Liver (tissue), 9 donors: ENCODE measurements around the gene CCNY. TPM values are rescaled to one million over a fixed set of nuclear protein-coding genes. Genes with fewer than 3 reads are reported as not detected.

ENCODE experiments used
- DNase-seq: peaks from one replicate; pipeline ENCODE4 v3.0.0-alpha.2; 2017; ENCODE audit warnings: low spot score
- H3K27ac ChIP-seq, 2 donors: one replicate each; pipeline ENCODE4 v1.7.0; 2013; ENCODE audit warnings: inconsistent platforms in 2 of 2, low read length in 2 of 2, control low read depth in 1 of 2, low read depth in 1 of 2, mild to moderate bottlenecking in 1 of 2
- H3K27me3 ChIP-seq, 4 donors: one replicate each; pipeline versions ENCODE4 v1.6.1 to v1.7.0; 2013; ENCODE audit warnings: low read length in 3 of 4, inconsistent platforms in 1 of 4, mild to moderate bottlenecking in 1 of 4, moderate library complexity in 1 of 4; ENCODE audit not compliant: control insufficient read depth in 4 of 4, insufficient read depth in 4 of 4
- H3K36me3 ChIP-seq, 4 donors: one replicate each; pipeline versions ENCODE4 v1.6.1 to v1.7.0; 2013; ENCODE audit warnings: low read length in 3 of 4, mild to moderate bottlenecking in 3 of 4, low read depth in 1 of 4, moderate library complexity in 1 of 4; ENCODE audit not compliant: control insufficient read depth in 4 of 4, insufficient read depth in 3 of 4
- H3K4me1 ChIP-seq, 4 donors: one replicate each; pipeline versions ENCODE4 v1.6.1 to v1.7.0; 2013; ENCODE audit warnings: low read length in 3 of 4, mild to moderate bottlenecking in 3 of 4, moderate library complexity in 1 of 4; ENCODE audit not compliant: control insufficient read depth in 4 of 4, insufficient read depth in 4 of 4
- H3K4me3 ChIP-seq, 3 donors: one replicate each; pipeline versions ENCODE4 v1.6.1 to v1.7.0; 2013; ENCODE audit warnings: low read length in 3 of 3, control low read depth in 1 of 3, low read depth in 1 of 3, mild to moderate bottlenecking in 1 of 3
- H3K9ac ChIP-seq, 2 donors: one replicate each; pipeline ENCODE4 v1.7.0; 2013; ENCODE audit warnings: low read length in 2 of 2, mild to moderate bottlenecking in 2 of 2, moderate library complexity in 2 of 2, control low read depth in 1 of 2, low read depth in 1 of 2
- H3K9me3 ChIP-seq, 4 donors: one replicate each; pipeline versions ENCODE4 v1.6.1 to v1.7.0; 2013; ENCODE audit warnings: low read length in 3 of 4; ENCODE audit not compliant: control insufficient read depth in 4 of 4
- EGR1 ChIP-seq, 2 donors: IDR thresholded peaks; 2 replicates each; pipeline ENCODE4 v1.6.1; 2016 to 2018; ENCODE audit warnings: antibody characterized with exemption in 2 of 2, low read depth in 2 of 2
- FOXA1 ChIP-seq: IDR thresholded peaks from 2 replicates; pipeline ENCODE4 v1.6.1; 2016; ENCODE audit warnings: antibody characterized with exemption
- GABPA ChIP-seq, 2 donors: IDR thresholded peaks in 1 of 2; conservative IDR thresholded peaks in 1 of 2; 2 replicates each; pipeline ENCODE4 v1.6.1; 2016; ENCODE audit warnings: antibody characterized with exemption in 2 of 2, mild to moderate bottlenecking in 1 of 2, moderate library complexity in 1 of 2
- HNF4A ChIP-seq, 2 donors: conservative IDR thresholded peaks; 2 replicates each; pipeline ENCODE4 v1.6.1; 2016; ENCODE audit warnings: antibody characterized with exemption in 2 of 2, mild to moderate bottlenecking in 2 of 2
- JUND ChIP-seq, 2 donors: IDR thresholded peaks; 2 replicates each; pipeline ENCODE4 v1.6.1; 2016; ENCODE audit warnings: antibody characterized with exemption in 2 of 2
- NR2F2 ChIP-seq: IDR thresholded peaks from 2 replicates; pipeline ENCODE4 v1.6.1; 2016; ENCODE audit warnings: antibody characterized with exemption
- RAD21 ChIP-seq, 2 donors: IDR thresholded peaks; 2 replicates each; pipeline ENCODE4 v1.6.1; 2016; ENCODE audit warnings: antibody characterized with exemption in 2 of 2, mild to moderate bottlenecking in 2 of 2
- RXRA ChIP-seq, 2 donors: IDR thresholded peaks; 2 replicates each; pipeline ENCODE4 v1.6.1; 2017 to 2018; ENCODE audit warnings: antibody characterized with exemption in 2 of 2, mild to moderate bottlenecking in 1 of 2
- SP1 ChIP-seq: IDR thresholded peaks from 2 replicates; pipeline ENCODE4 v1.6.1; 2018; ENCODE audit warnings: antibody characterized with exemption, mild to moderate bottlenecking
- YY1 ChIP-seq: IDR thresholded peaks from 2 replicates; pipeline ENCODE4 v1.6.1; 2016; ENCODE audit warnings: antibody characterized with exemption, mild to moderate bottlenecking
- WGBS: extraction: QIAGEN DNeasy Blood & Tissue Kit; methylation state at CpG from one replicate; pipeline ENCODE4 v1.1.7; 2013; 5-methylcytosine and 5-hydroxymethylcytosine counted together
- polyA plus RNA-seq, 2 donors: library from polyadenylated mRNA; stranded (reverse) in 1 of 2; unstranded in 1 of 2; fragments of 200-250 nt in 1 of 2; fragments of >200 nt in 1 of 2; fragmentation: Nextera tagmentation in 1 of 2; extraction: Ambion mirVana in 1 of 2; gene quantifications; one replicate each; pipeline versions ENCODE4 v1.2.1 to v1.2.3, GENCODE V29; 2013 to 2015
- total RNA-seq, 2 donors: library from RNA; depleted of rRNA; stranded (reverse); fragments of >200 nt; gene quantifications; one replicate each; pipeline ENCODE4 v1.2.3, GENCODE V29; 2014
- TF ChIP-seq, protein P1 (sequence below): IDR thresholded peaks from 2 replicates; pipeline ENCODE4 v1.6.1; 2016; ENCODE audit warnings: antibody characterized with exemption, mild to moderate bottlenecking
- TF ChIP-seq, protein P2 (sequence below): IDR thresholded peaks from 2 replicates; pipeline ENCODE4 v1.6.1; 2016; ENCODE audit warnings: antibody characterized with exemption
- TF ChIP-seq, protein P3 (sequence below): IDR thresholded peaks from 2 replicates; pipeline ENCODE4 v1.6.1; 2016; ENCODE audit warnings: antibody characterized with exemption
- TF ChIP-seq, protein P4 (sequence below): IDR thresholded peaks from 2 replicates; pipeline ENCODE4 v1.6.1; 2016; ENCODE audit warnings: antibody characterized with exemption
- donor health status: healthy.
- donor health status: healthy.
- donor health status: healthy.
- donor health status: healthy.
- donor health status: healthy.

CCNY gene
- total and polyA plus RNA-seq, 4 donors = 17.6 to 38.4 (median 21.8) TPM

DNA sequence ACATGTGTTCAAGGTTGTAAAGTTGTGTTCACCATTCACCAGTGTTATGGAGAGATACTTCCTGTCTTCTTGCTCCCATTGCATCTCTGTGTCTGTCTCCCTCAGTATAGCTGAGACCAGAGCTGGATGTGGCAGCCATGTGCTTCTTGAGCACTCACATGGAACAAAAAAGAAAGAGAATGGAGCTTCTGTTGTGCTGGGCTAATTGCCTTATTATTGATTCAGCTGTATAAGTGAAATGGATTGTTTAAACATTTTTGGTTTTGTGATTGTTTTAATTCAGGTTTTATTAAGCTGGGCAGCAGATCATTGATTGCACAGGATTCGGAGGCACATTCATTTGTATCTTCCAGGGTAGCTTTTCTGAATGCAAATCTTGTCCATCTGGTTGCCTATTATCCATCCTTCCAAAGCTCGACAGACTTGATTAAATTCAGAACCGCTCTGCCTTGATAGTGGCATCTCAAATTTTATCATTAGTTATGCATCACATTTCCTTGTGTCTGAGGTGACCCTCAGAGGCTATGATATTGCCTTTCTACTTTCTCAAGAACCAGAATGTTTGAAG, 119.9 kb downstream of the CCNY start:
- DNase-seq = no peak
- 98% methylated on average over 3 of the region's 3 CpGs for WGBS
- Histone ChIP-seq H3K36me3 (no peaks in the 10 kb centered on the region), H3K27ac (no peak overlapping the region), H3K9me3 (no peaks in the 10 kb centered on the region), H3K9ac (no peak overlapping the region), H3K4me1 (peaks cover 6 to 31% (median 27%) of the 10 kb centered on the region in 4 donors), H3K27me3 (no peaks in the 10 kb centered on the region), H3K4me3 (no peak overlapping the region)
- TF ChIP-seq, protein P1, sequence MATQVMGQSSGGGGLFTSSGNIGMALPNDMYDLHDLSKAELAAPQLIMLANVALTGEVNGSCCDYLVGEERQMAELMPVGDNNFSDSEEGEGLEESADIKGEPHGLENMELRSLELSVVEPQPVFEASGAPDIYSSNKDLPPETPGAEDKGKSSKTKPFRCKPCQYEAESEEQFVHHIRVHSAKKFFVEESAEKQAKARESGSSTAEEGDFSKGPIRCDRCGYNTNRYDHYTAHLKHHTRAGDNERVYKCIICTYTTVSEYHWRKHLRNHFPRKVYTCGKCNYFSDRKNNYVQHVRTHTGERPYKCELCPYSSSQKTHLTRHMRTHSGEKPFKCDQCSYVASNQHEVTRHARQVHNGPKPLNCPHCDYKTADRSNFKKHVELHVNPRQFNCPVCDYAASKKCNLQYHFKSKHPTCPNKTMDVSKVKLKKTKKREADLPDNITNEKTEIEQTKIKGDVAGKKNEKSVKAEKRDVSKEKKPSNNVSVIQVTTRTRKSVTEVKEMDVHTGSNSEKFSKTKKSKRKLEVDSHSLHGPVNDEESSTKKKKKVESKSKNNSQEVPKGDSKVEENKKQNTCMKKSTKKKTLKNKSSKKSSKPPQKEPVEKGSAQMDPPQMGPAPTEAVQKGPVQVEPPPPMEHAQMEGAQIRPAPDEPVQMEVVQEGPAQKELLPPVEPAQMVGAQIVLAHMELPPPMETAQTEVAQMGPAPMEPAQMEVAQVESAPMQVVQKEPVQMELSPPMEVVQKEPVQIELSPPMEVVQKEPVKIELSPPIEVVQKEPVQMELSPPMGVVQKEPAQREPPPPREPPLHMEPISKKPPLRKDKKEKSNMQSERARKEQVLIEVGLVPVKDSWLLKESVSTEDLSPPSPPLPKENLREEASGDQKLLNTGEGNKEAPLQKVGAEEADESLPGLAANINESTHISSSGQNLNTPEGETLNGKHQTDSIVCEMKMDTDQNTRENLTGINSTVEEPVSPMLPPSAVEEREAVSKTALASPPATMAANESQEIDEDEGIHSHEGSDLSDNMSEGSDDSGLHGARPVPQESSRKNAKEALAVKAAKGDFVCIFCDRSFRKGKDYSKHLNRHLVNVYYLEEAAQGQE = no peak
- TF ChIP-seq GABPA (IDR thresholded peaks at IDR 0.05 in 1 of 2, conservative IDR thresholded peaks at IDR 0.05 in 1 of 2) (no peak), RXRA (IDR thresholded peaks at IDR 0.05) (no peak), JUND (IDR thresholded peaks at IDR 0.05) (no peak)
- TF ChIP-seq, protein P2, sequence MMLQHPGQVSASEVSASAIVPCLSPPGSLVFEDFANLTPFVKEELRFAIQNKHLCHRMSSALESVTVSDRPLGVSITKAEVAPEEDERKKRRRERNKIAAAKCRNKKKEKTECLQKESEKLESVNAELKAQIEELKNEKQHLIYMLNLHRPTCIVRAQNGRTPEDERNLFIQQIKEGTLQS = no peak

DNA sequence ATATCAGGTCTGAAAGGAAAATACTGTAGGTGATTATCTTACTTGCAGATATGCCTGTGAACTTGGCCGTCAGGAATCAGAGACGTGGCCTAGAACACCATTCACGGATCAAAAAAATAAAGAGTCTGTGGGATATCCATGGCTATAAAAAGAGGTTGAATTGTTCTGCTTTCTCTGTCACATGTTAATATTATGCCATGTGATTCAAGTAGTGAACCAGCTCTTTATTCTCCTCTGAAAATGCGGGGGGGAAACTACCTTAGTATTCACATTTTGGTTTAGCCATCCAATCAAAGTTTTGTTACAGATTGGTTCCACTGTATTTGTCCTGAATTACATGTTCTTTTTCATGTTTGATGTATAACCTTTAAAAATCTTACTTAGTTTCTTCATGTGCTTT, 120.5 kb downstream of the CCNY start:
- Histone ChIP-seq H3K4me3 (no peak overlapping the region), H3K27me3 (no peaks in the 10 kb centered on the region), H3K27ac (no peak overlapping the region), H3K9me3 (no peaks in the 10 kb centered on the region), H3K36me3 (no peaks in the 10 kb centered on the region), H3K4me1 (peaks cover 9 to 32% (median 23%) of the 10 kb centered on the region in 4 donors), H3K9ac (no peak overlapping the region)
- DNase-seq = no peak
- TF ChIP-seq RXRA (IDR thresholded peaks at IDR 0.05) (no peak), GABPA (IDR thresholded peaks at IDR 0.05 in 1 of 2, conservative IDR thresholded peaks at IDR 0.05 in 1 of 2) (no peak), EGR1 (IDR thresholded peaks at IDR 0.05; ENCODE audit: low read depth in 2 of 2) (no peak), HNF4A (conservative IDR thresholded peaks at IDR 0.05) (no peak), FOXA1 (no peak), NR2F2 (no peak)
- WGBS = 93% methylated on average over 4 of the region's 4 CpGs

DNA sequence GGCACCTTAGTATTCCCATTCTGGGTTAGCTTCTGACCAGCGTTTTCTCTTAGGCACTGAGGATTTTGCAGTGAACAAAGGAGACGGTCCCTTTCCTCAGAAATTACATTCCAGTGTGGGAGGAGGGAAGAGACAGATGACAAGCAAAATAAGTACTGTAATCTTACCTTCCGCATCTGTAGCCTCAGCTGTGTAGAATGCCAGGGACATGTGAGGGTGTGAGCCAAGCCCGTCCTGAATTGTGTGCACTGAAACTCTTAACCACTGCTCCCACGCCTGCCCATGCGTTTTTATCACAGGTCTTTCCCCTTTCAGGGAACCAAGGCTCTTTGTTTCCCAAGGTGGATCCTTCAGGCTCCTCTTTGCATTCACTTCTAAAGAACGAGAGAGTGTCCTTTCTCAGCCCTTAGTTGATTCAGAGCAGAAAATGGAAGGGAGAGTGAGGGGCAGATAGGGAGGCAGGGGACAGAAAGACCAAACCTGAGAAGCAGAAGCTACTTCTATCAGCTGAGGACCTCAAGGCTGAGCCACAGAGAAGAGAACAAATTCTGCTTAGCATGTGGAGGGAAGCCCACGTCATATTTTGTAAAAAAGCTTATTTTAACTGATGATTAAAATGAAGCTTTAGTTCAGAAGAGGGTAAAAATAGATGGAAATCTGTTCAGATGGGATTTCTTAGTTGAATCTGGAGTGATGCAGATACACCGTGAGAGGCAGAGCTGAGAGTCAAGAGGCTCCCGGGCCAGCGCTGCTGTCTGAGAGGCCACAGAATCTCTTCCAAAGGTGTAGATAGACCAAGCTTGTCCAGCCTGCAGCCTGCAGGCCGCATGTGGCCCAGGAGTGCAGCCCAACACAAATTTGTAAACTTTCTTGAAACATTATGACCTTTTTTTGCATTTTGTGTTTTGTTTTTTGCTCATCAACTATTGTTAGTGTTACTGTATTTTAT, 122.5 kb downstream of the CCNY start:
- H3K36me3 ChIP-seq = no peaks in the 10 kb centered on the region
- H3K4me1 ChIP-seq = peaks cover 17 to 51% (median 33%) of the 10 kb centered on the region in 4 donors
- DNase-seq = no peak
- H3K4me3 ChIP-seq = no peak overlapping the region
- no peak for TF ChIP-seq JUND (IDR thresholded peaks at IDR 0.05)
- no peak for TF ChIP-seq SP1
- TF ChIP-seq NR2F2 = no peak
- TF ChIP-seq, protein P3, sequence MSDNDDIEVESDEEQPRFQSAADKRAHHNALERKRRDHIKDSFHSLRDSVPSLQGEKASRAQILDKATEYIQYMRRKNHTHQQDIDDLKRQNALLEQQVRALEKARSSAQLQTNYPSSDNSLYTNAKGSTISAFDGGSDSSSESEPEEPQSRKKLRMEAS = no peak
- no peak for TF ChIP-seq RAD21 (IDR thresholded peaks at IDR 0.05)
- TF ChIP-seq GABPA (IDR thresholded peaks at IDR 0.05 in 1 of 2, conservative IDR thresholded peaks at IDR 0.05 in 1 of 2) = no peak
- TF ChIP-seq, protein P2 = no peak
- TF ChIP-seq, protein P4, sequence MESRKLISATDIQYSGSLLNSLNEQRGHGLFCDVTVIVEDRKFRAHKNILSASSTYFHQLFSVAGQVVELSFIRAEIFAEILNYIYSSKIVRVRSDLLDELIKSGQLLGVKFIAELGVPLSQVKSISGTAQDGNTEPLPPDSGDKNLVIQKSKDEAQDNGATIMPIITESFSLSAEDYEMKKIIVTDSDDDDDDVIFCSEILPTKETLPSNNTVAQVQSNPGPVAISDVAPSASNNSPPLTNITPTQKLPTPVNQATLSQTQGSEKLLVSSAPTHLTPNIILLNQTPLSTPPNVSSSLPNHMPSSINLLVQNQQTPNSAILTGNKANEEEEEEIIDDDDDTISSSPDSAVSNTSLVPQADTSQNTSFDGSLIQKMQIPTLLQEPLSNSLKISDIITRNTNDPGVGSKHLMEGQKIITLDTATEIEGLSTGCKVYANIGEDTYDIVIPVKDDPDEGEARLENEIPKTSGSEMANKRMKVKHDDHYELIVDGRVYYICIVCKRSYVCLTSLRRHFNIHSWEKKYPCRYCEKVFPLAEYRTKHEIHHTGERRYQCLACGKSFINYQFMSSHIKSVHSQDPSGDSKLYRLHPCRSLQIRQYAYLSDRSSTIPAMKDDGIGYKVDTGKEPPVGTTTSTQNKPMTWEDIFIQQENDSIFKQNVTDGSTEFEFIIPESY = no peak
- no peak for TF ChIP-seq FOXA1
- TF ChIP-seq YY1 = no peak
- TF ChIP-seq EGR1 (IDR thresholded peaks at IDR 0.05; ENCODE audit: low read depth in 2 of 2) = no peak
- no peaks in the 10 kb centered on the region for H3K27me3 ChIP-seq
- WGBS = 91% methylated on average over 12 of the region's 12 CpGs
- H3K9ac ChIP-seq = no peak overlapping the region
- H3K27ac ChIP-seq = no peak overlapping the region
- H3K9me3 ChIP-seq = no peaks in the 10 kb centered on the region
